MM.1S (cell line): ENCODE data around the gene DEPDC7.

Experiments used
- DNase-seq: peaks from one replicate; pipeline ENCODE4 v3.0.0-alpha.2; 2015
- H2AFZ ChIP-seq: fragments of 300-600 bp; sonication (generic); 2 replicates; pipeline ENCODE4 v1.6.0; 2016; ENCODE audit warnings: antibody characterized with exemption, low read length
- H3F3A ChIP-seq: fragments of 300-600 bp; sonication (generic); 2 replicates; pipeline ENCODE4 v1.6.1; 2016; ENCODE audit warnings: mild to moderate bottlenecking, antibody characterized with exemption, low read length, moderate library complexity, mixed read lengths; ENCODE audit not compliant: insufficient read depth
- H3K27ac ChIP-seq: fragments of 300-600 bp; sonication (generic); 2 replicates; pipeline ENCODE4 v1.5.1; 2016; ENCODE audit warnings: mild to moderate bottlenecking, low read length
- H3K27me3 ChIP-seq: fragments of 300-600 bp; sonication (generic); replicated peaks from 2 replicates; pipeline ENCODE4 v1.6.0; 2016; ENCODE audit warnings: low read length; ENCODE audit not compliant: insufficient read depth
- H3K36me3 ChIP-seq: fragments of 300-600 bp; sonication (generic); replicated peaks from 2 replicates; pipeline ENCODE4 v1.6.1; 2016; ENCODE audit warnings: mild to moderate bottlenecking, low read length, mixed read lengths; ENCODE audit not compliant: insufficient read depth
- H3K4me1 ChIP-seq: fragments of 300-600 bp; sonication (generic); 2 replicates; pipeline ENCODE4 v1.6.1; 2016; ENCODE audit warnings: low read length, mixed read lengths
- H3K4me2 ChIP-seq: fragments of 300-600 bp; sonication (generic); 2 replicates; pipeline ENCODE4 v1.6.0; 2016; ENCODE audit warnings: low read depth, low read length
- H3K4me3 ChIP-seq: fragments of 300-600 bp; sonication (generic); 2 replicates; pipeline ENCODE4 v1.5.1; 2016; ENCODE audit warnings: low read length, mixed read lengths
- H3K79me2 ChIP-seq: fragments of 300-600 bp; sonication (generic); 2 replicates; pipeline ENCODE4 v1.6.1; 2016; ENCODE audit warnings: mixed run types, low read length, mixed read lengths
- H3K9ac ChIP-seq: fragments of 300-600 bp; sonication (generic); 2 replicates; pipeline ENCODE4 v1.6.1; 2016; ENCODE audit warnings: low read length, mixed read lengths
- H3K9me2 ChIP-seq: fragments of 300-600 bp; sonication (generic); replicated peaks from 2 replicates; pipeline ENCODE4 v1.6.1; 2016; ENCODE audit warnings: mild to moderate bottlenecking, low read length, mixed read lengths; ENCODE audit not compliant: insufficient read depth
- H3K9me3 ChIP-seq: fragments of 300-600 bp; sonication (generic); replicated peaks from 2 replicates; pipeline ENCODE4 v1.6.1; 2016; ENCODE audit warnings: mild to moderate bottlenecking, low read length, mixed read lengths; ENCODE audit not compliant: insufficient read depth
- H4K20me1 ChIP-seq: fragments of 300-600 bp; sonication (generic); 2 replicates; pipeline ENCODE4 v1.6.1; 2016; ENCODE audit warnings: mild to moderate bottlenecking, low read length, moderate library complexity, mixed read lengths; ENCODE audit not compliant: insufficient read depth
- CTCF ChIP-seq: fragments of 300-600 bp; sonication (generic); IDR thresholded peaks from 2 replicates; pipeline ENCODE4 v1.5.1; 2016; ENCODE audit warnings: antibody characterized with exemption, low read length, mixed read lengths
- EZH2 ChIP-seq: fragments of 300-600 bp; sonication (generic); optimal IDR thresholded peaks from 2 replicates; pipeline ENCODE3; 2017; ENCODE audit warnings: low read depth, mild to moderate bottlenecking, antibody characterized with exemption, low read length, mixed read lengths
- EZH2phosphoT487 ChIP-seq: fragments of 300-600 bp; sonication (generic); IDR thresholded peaks from 2 replicates; pipeline ENCODE4 v1.6.1; 2018; ENCODE audit warnings: antibody characterized with exemption, low read length

DEPDC7 gene

GRCh38 chr11:33016654-33017053, 976 bp downstream of the DEPDC7 start:
- no peak overlapping the region for H3K4me2 ChIP-seq

GRCh38 chr11:33017478-33017877, 1.8 kb downstream of the DEPDC7 start:
- no peak overlapping the region for H3K4me2 ChIP-seq
- TF ChIP-seq EZH2 (no peak), CTCF (no peak), EZH2phosphoT487 (no peak)
- no peaks in the 10 kb centered on the region for H3K36me3 ChIP-seq
- no peaks in the 10 kb centered on the region for H3K9me3 ChIP-seq
- no peaks in the 10 kb centered on the region for H3K27me3 ChIP-seq
- no peaks in the 10 kb centered on the region for H4K20me1 ChIP-seq
- H3K9ac ChIP-seq: no peak overlapping the region
- no peaks in the 10 kb centered on the region for H3K79me2 ChIP-seq
- H3K27ac ChIP-seq: no peak overlapping the region
- H3K4me3 ChIP-seq: no peak overlapping the region
- no peak overlapping the region for H2AFZ ChIP-seq
- DNase-seq: no peak
- no peaks in the 10 kb centered on the region for H3K4me1 ChIP-seq
- no peaks in the 10 kb centered on the region for H3K9me2 ChIP-seq
- H3F3A ChIP-seq: no peaks in the 10 kb centered on the region

More at GRCh38 chr11:33016654-33017053, 976 bp downstream of the DEPDC7 start:
- Histone ChIP-seq H3K27me3 (no peaks in the 10 kb centered on the region), H3K4me3 (no peak overlapping the region), H3K36me3 (no peaks in the 10 kb centered on the region), H3K9me3 (no peaks in the 10 kb centered on the region), H3K9me2 (no peaks in the 10 kb centered on the region), H3F3A (no peaks in the 10 kb centered on the region), H3K27ac (no peak overlapping the region), H3K9ac (no peak overlapping the region), H4K20me1 (no peaks in the 10 kb centered on the region), H2AFZ (no peak overlapping the region), H3K4me1 (peaks cover 4% of the 10 kb centered on the region), H3K79me2 (no peaks in the 10 kb centered on the region)
- DNase-seq: no peak
- no peak for TF ChIP-seq CTCF
- TF ChIP-seq EZH2: no peak
- TF ChIP-seq EZH2phosphoT487: no peak

- H3K4me1 ChIP-seq: no peaks in the 10 kb centered on the region
- no peak for DNase-seq
- H3F3A ChIP-seq: no peaks in the 10 kb centered on the region
- no peak overlapping the region for H3K9ac ChIP-seq
- no peaks in the 10 kb centered on the region for H3K79me2 ChIP-seq
- no peak overlapping the region for H3K4me2 ChIP-seq
- H3K27ac ChIP-seq: no peak overlapping the region
- no peaks in the 10 kb centered on the region for H4K20me1 ChIP-seq
- H3K4me3 ChIP-seq: no peak overlapping the region
- H3K9me3 ChIP-seq: no peaks in the 10 kb centered on the region
- no peak overlapping the region for H2AFZ ChIP-seq
- no peaks in the 10 kb centered on the region for H3K27me3 ChIP-seq
- no peaks in the 10 kb centered on the region for H3K36me3 ChIP-seq
- no peaks in the 10 kb centered on the region for H3K9me2 ChIP-seq
- TF ChIP-seq EZH2 (no peak), CTCF (no peak), EZH2phosphoT487 (no peak)
These were observed 2.3 kb downstream of the DEPDC7 start for GRCh38 chr11:33017965-33018364.
